Measurements from ENCODE around the gene TMEM238. TPM values are rescaled to one million over a fixed set of nuclear protein-coding genes. Genes with fewer than 3 reads are reported as not detected.
A peak's percentile ranks its signal among the peaks of the same experiment; 100 is the strongest.

The TMEM238 gene
- total RNA-seq, 1 experiment from 2014 or later, result 18.1 TPM

DNA sequence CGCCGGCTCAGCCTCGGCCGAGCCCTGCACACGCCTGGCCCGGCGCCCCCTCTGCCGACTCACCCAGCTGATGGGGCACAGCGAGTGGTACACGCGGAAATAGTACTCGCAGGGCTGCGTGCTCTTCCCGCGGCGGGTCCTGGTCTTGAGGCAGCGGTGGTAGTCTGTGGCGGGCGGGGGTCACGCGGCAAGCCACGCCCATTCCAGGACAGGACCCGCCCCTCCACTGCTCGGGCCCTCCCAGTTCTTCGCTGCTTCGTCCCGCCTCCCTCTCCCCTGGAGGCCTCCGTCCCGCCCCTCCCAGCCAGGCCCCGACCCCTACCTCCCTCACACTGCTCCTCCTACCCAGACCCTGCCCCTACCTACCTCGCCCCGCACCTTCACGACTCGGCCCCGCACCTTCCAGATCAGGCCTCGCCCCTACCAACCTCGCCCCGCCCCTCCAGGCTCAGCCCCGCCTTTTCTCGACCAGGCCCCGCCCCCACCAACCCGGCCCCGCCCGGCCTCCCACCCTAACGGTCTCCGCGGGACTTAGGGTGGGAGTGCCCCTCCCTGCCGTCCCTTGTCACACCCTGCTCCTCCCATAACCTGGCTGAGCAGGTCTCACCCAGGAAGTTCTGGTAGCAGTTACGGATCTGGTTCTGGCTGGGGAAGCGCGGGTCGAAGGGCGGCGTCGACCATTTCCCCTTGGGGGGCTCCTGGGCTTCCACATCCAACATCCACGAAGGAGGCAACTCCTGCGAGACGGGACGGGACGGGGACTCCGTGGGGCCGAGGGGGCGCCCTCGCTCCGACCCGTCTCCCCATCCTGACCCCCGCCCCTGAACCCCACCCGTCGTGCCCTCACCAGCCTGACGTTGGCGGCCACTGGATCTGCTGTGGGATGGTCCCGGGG, 30.0 kb downstream of the TMEM238 start:
- CTCF ChIA-PET, result interaction anchor here (0.6 kb wide), 1 partner anchor 53 kb away, joined by 3 read pairs; no protein-coding TSS in a partner anchor
- H3K4me3 Mint-ChIP-seq (ENCODE audit: unreplicated experiment), result peak overlapping the region; percentile 80
- POLR2A ChIA-PET, result interaction anchor here (1.5 kb wide), 1 partner anchor 15 kb away, joined by 6 read pairs; the partner anchor contains the start of gene KMT5C
- H3K36me3 Mint-ChIP-seq (ENCODE audit: insufficient read depth, unreplicated experiment), result peaks cover 13% of the 10 kb centered on the region
- H3K27me3 Mint-ChIP-seq (ENCODE audit: insufficient read depth, unreplicated experiment), result peaks cover 15% of the 10 kb centered on the region
- peaks cover 5% of the 10 kb centered on the region for H3K27me3 ChIP-seq (replicated peaks; ENCODE audit: control insufficient read depth, insufficient read depth, low read length)
- peak overlapping the region; percentile 64 for H3K4me3 ChIP-seq (ENCODE audit: low read depth, low read length)
- H3K36me3 ChIP-seq (ENCODE audit: control insufficient read depth, insufficient read depth, low read length), result no peaks in the 10 kb centered on the region
- no peaks in the 10 kb centered on the region for H3K9me3 ChIP-seq
- no peaks in the 10 kb centered on the region for H3K9me3 Mint-ChIP-seq (ENCODE audit: unreplicated experiment)
- H3K27ac Mint-ChIP-seq (ENCODE audit: unreplicated experiment), result no peak overlapping the region
- TF ChIP-seq, protein P1, sequence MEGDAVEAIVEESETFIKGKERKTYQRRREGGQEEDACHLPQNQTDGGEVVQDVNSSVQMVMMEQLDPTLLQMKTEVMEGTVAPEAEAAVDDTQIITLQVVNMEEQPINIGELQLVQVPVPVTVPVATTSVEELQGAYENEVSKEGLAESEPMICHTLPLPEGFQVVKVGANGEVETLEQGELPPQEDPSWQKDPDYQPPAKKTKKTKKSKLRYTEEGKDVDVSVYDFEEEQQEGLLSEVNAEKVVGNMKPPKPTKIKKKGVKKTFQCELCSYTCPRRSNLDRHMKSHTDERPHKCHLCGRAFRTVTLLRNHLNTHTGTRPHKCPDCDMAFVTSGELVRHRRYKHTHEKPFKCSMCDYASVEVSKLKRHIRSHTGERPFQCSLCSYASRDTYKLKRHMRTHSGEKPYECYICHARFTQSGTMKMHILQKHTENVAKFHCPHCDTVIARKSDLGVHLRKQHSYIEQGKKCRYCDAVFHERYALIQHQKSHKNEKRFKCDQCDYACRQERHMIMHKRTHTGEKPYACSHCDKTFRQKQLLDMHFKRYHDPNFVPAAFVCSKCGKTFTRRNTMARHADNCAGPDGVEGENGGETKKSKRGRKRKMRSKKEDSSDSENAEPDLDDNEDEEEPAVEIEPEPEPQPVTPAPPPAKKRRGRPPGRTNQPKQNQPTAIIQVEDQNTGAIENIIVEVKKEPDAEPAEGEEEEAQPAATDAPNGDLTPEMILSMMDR (IDR thresholded peaks at IDR 0.05; ENCODE audit: insufficient read depth in 1 of 2, low read depth in 1 of 2, low read length in 1 of 2, severe bottlenecking in 1 of 2, unreplicated experiment in 1 of 2), result no peak
- H3K4me1 Mint-ChIP-seq (ENCODE audit: low read depth, unreplicated experiment), result peaks cover 9% of the 10 kb centered on the region
- intact Hi-C loops (cut with micrococcal nuclease; ENCODE audit: unreplicated experiment), result loop anchor here (1.0 kb wide), 1 partner anchor 15 kb away; the partner anchor contains the start of gene KMT5C
- peaks cover 19% of the 10 kb centered on the region for H3K4me1 ChIP-seq
- no TSS peak for BruUV-seq (replicated peaks)
- peak; percentile 74 to 82 for DNase-seq

DNA sequence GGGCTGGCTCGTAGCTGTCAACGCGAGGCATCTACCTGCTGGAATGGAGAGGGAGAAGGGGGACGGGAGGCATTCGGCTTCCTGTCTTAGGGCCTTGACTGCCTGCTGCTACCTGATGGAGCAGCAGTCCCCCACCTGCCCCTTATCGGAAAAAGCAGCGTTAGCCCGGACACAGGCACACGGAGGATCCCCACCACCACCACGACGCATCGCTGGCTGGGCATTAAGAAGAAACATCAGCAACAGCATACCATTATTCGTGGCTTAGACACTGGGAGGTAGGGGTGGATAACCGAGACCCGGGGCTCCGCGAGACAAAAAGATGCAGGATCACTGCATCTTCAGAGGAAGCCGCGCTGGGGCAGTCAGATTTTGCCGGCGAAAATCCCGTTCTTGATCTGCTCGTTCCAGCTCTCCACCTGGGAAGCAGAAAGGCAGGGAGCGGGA, 30.7 kb downstream of the TMEM238 start:
- Histone ChIP-seq H3K4me1 (peaks cover 19% of the 10 kb centered on the region), H3K9me3 (no peaks in the 10 kb centered on the region), H3K4me3 (ENCODE audit: low read depth, low read length) (peak overlapping the region; percentile 64), H3K27me3 (replicated peaks; ENCODE audit: control insufficient read depth, insufficient read depth, low read length) (peaks cover 5% of the 10 kb centered on the region), H3K36me3 (ENCODE audit: control insufficient read depth, insufficient read depth, low read length) (no peaks in the 10 kb centered on the region)
- CTCF ChIA-PET, result interaction anchor here (0.6 to 1.1 kb wide), 2 partner anchors 14 to 53 kb away, joined by 3 read pairs; partner anchors contain the start of gene KMT5C
- intact Hi-C loops (cut with micrococcal nuclease; ENCODE audit: unreplicated experiment), result no loop called here
- Mint-ChIP-seq H3K27ac (ENCODE audit: unreplicated experiment) (no peak overlapping the region), H3K27me3 (ENCODE audit: insufficient read depth, unreplicated experiment) (peaks cover 15% of the 10 kb centered on the region), H3K4me1 (ENCODE audit: low read depth, unreplicated experiment) (peaks cover 9% of the 10 kb centered on the region), H3K9me3 (ENCODE audit: unreplicated experiment) (no peaks in the 10 kb centered on the region), H3K4me3 (ENCODE audit: unreplicated experiment) (peak overlapping the region; percentile 80), H3K36me3 (ENCODE audit: insufficient read depth, unreplicated experiment) (peaks cover 13% of the 10 kb centered on the region)
- BruUV-seq (replicated peaks), result no TSS peak
- TF ChIP-seq, protein P1 (IDR thresholded peaks at IDR 0.05; ENCODE audit: insufficient read depth in 1 of 2, low read depth in 1 of 2, low read length in 1 of 2, severe bottlenecking in 1 of 2, unreplicated experiment in 1 of 2), result no peak
- DNase-seq, result peak in 1 of 2 experiments; percentile 31
- POLR2A ChIA-PET, result interaction anchor here (1.5 kb wide), 1 partner anchor 14 kb away, joined by 6 read pairs; the partner anchor contains the start of gene KMT5C

DNA sequence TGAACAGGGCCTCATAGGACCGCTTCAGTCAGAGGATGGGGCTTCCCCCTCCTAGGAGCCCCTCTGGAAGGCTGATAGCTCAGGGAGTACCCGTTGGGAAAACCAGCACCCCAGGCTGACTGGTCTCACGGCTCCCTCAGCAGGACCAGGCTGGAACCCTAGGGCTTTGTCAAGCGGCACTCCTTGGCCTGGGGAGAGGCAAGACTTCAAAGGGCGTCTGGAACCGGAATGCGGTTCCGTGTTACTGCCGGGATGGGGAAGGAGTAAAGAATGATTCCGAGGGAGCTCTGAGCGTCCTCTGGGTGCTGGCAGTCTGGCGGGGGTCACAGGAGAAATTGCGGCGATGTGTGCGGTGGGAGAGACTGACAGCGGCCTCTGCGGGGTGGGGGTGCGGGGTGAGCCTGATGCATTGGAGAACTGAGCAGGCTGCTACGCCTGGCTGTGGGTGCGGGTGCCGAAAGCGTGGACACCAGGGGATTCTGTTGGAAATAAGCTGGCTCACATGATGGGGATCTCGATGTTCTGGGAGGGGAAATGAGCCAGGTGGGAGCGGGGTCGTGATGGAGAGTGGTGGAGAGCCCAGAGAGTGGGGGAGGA, 31.4 kb downstream of the TMEM238 start:
- ChIA-PET POLR2A (interaction anchor here (1.5 kb wide), 1 partner anchor 13 kb away, joined by 6 read pairs; the partner anchor contains the start of gene KMT5C), CTCF (interaction anchor here (1.1 kb wide), 1 partner anchor 13 kb away, joined by 3 read pairs; the partner anchor contains the start of gene KMT5C)
- BruUV-seq (replicated peaks), result no TSS peak
- Mint-ChIP-seq H3K4me3 (ENCODE audit: unreplicated experiment) (peak overlapping the region; percentile 80), H3K27ac (ENCODE audit: unreplicated experiment) (peak overlapping the region; percentile 10), H3K9me3 (ENCODE audit: unreplicated experiment) (no peaks in the 10 kb centered on the region), H3K27me3 (ENCODE audit: insufficient read depth, unreplicated experiment) (peaks cover 15% of the 10 kb centered on the region), H3K4me1 (ENCODE audit: low read depth, unreplicated experiment) (peaks cover 9% of the 10 kb centered on the region), H3K36me3 (ENCODE audit: insufficient read depth, unreplicated experiment) (peaks cover 13% of the 10 kb centered on the region)
- no peaks in the 10 kb centered on the region for H3K9me3 ChIP-seq
- H3K27me3 ChIP-seq (replicated peaks; ENCODE audit: control insufficient read depth, insufficient read depth, low read length), result peaks cover 5% of the 10 kb centered on the region
- no peaks in the 10 kb centered on the region for H3K36me3 ChIP-seq (ENCODE audit: control insufficient read depth, insufficient read depth, low read length)
- intact Hi-C loops (cut with micrococcal nuclease; ENCODE audit: unreplicated experiment), result no loop called here
- TF ChIP-seq, protein P1 (IDR thresholded peaks at IDR 0.05; ENCODE audit: insufficient read depth in 1 of 2, low read depth in 1 of 2, low read length in 1 of 2, severe bottlenecking in 1 of 2, unreplicated experiment in 1 of 2), result no peak
- no peak overlapping the region for H3K4me3 ChIP-seq (ENCODE audit: low read depth, low read length)
- DNase-seq, result peak in 1 of 2 experiments; percentile 49
- H3K4me1 ChIP-seq, result peaks cover 19% of the 10 kb centered on the region
